HepG2 (cell line): ENCODE results near the gene PANK2. TPM values are rescaled to one million over a fixed set of nuclear protein-coding genes. Genes with fewer than 3 reads are reported as not detected.

ENCODE experiments used
- ATAC-seq: fragments of 200-7000 bp; cut with Tn5 transposase; 3 replicates; pipeline ENCODE4 v1.9.1; 2020; ENCODE audit warnings: mild to moderate bottlenecking, moderate library complexity
- BruUV-seq: library from RNA; stranded (reverse); fragments of 400-500 nt; replicated peaks from 2 replicates; lab custom pipeline; 2021; lab: Mats Ljungman, UMichigan
- CTCF ChIA-PET: fragments of 300-600 bp; formaldehyde crosslinking; extraction: SDS; loops from one replicate; lab custom pipeline; 2021; ENCODE audit warnings: low total read pairs, inconsistent platforms, low intra/inter-chr PET ratio; lab: Yijun Ruan, JAX
- POLR2A ChIA-PET: fragments of 350-600 bp; sonication (Branson Sonifier 250); formaldehyde crosslinking; loops from one replicate; lab custom pipeline; 2020; ENCODE audit warnings: antibody characterized with exemption, inconsistent platforms; lab: Yijun Ruan, JAX
- DNase-seq: peaks from one replicate; pipeline ENCODE4 v3.0.0-alpha.2; 2015; ENCODE audit warnings: low spot score
- FAIRE-seq: peaks from 3 replicates; lab custom pipeline; 2011; peaks lifted over from hg19 to GRCh38; lab: Jason Lieb, UNC
- H2AFZ ChIP-seq: one replicate; pipeline ENCODE4 v1.6.1; 2011; ENCODE audit warnings: low read length, inconsistent platforms
- H3K27ac ChIP-seq: fragments of 300-600 bp; 3 replicates; pipeline ENCODE4 v1.8.0; 2011; ENCODE audit warnings: mixed run types, mild to moderate bottlenecking, mixed read lengths, low read length, inconsistent platforms; ENCODE audit not compliant: insufficient read depth; ENCODE audit errors: extremely low read length
- H3K27me3 ChIP-seq, 2 experiments: fragments of 200-600 bp in 1 of 2; 2 replicates in 1 of 2; 3 replicates in 1 of 2; pipeline versions ENCODE4 v1.6.0 to v1.8.0; 2011; ENCODE audit warnings: low read length in 2 of 2, mild to moderate bottlenecking in 2 of 2, moderate library complexity in 2 of 2, inconsistent platforms in 1 of 2; ENCODE audit not compliant: insufficient read depth in 2 of 2, control insufficient read depth in 1 of 2
- H3K36me3 ChIP-seq, 2 experiments: fragments of 200-600 bp in 1 of 2; replicated peaks in 1 of 2; 2 replicates in 1 of 2; 3 replicates in 1 of 2; pipeline versions ENCODE4 v1.5.1 to v1.8.0; 2011; ENCODE audit warnings: low read length in 2 of 2, inconsistent platforms in 1 of 2; ENCODE audit not compliant: insufficient read depth in 2 of 2, control insufficient read depth in 1 of 2
- H3K4me1 ChIP-seq: 2 replicates; pipeline ENCODE4 v1.5.1; 2012; ENCODE audit warnings: low read length, inconsistent platforms; ENCODE audit not compliant: insufficient read depth
- H3K4me2 ChIP-seq: 2 replicates; pipeline ENCODE4 v1.6.0; 2011; ENCODE audit warnings: low read depth, low read length, inconsistent platforms
- H3K4me3 ChIP-seq, 3 experiments: fragments of 200-600 bp in 1 of 3; sonication (generic), shearing (Covaris generic) in 1 of 3; replicated peaks in 1 of 3; 2 replicates each; pipeline ENCODE4 v1.5.1; 2011 to 2016; ENCODE audit warnings: low read length in 3 of 3, inconsistent platforms in 2 of 3, low read depth in 2 of 3, mild to moderate bottlenecking in 2 of 3, control low read depth in 1 of 3, mixed read lengths in 1 of 3; ENCODE audit not compliant: insufficient read depth in 1 of 3
- H3K79me2 ChIP-seq: one replicate; pipeline ENCODE4 v1.6.1; 2011; ENCODE audit warnings: low read length, inconsistent platforms; ENCODE audit not compliant: insufficient read depth
- H3K9ac ChIP-seq: 2 replicates; pipeline ENCODE4 v1.6.0; 2011; ENCODE audit warnings: mild to moderate bottlenecking, low read depth, low read length, inconsistent platforms; ENCODE audit not compliant: insufficient read depth
- H3K9me3 ChIP-seq: 2 replicates; pipeline ENCODE4 v1.5.1; 2012; ENCODE audit warnings: mild to moderate bottlenecking, low read length
- H4K20me1 ChIP-seq: 2 replicates; pipeline ENCODE4 v1.6.0; 2011; ENCODE audit warnings: inconsistent platforms, mild to moderate bottlenecking, low read length, moderate library complexity; ENCODE audit not compliant: insufficient read depth
- CREM ChIP-seq, 2 experiments: sonication (generic) in 1 of 2; formaldehyde crosslinking in 1 of 2; IDR thresholded peaks; 2 replicates each; pipeline versions ENCODE4 v1.4.0 to v1.6.1; 2016 to 2020; ENCODE audit warnings: antibody characterized with exemption in 1 of 2, mild to moderate bottlenecking in 1 of 2, missing genetic modification reagents in 1 of 2
- ERF ChIP-seq: IDR thresholded peaks from 2 replicates; pipeline ENCODE4 v1.6.1; 2018; ENCODE audit warnings: missing biosample characterization, missing genetic modification reagents
- FOXC1 ChIP-seq: sonication (generic); formaldehyde crosslinking; IDR thresholded peaks from 2 replicates; pipeline ENCODE4 v1.8.0; 2022; ENCODE audit warnings: mild to moderate bottlenecking, missing genetic modification reagents, borderline replicate concordance
- GATAD1 ChIP-seq: IDR thresholded peaks from 2 replicates; pipeline ENCODE4 v1.6.1; 2016; ENCODE audit warnings: missing genetic modification reagents, missing compliant biosample characterization
- KDM5B ChIP-seq: sonication (generic); formaldehyde crosslinking; IDR thresholded peaks from 2 replicates; pipeline ENCODE4 v1.4.0; 2020; ENCODE audit warnings: missing genetic modification reagents, mild to moderate bottlenecking, borderline replicate concordance
- KLF11 ChIP-seq: IDR thresholded peaks from 2 replicates; pipeline ENCODE4 v1.6.1; 2016; ENCODE audit warnings: missing compliant biosample characterization
- NFKB2 ChIP-seq: sonication (generic); formaldehyde crosslinking; IDR thresholded peaks from 2 replicates; pipeline ENCODE4 v1.4.0; 2020; ENCODE audit warnings: missing genetic modification reagents, borderline replicate concordance
- ZFP36L1 ChIP-seq: sonication (generic); formaldehyde crosslinking; IDR thresholded peaks from 2 replicates; pipeline ENCODE4 v1.8.0; 2022; ENCODE audit warnings: mild to moderate bottlenecking, missing genetic modification reagents, moderate library complexity
- ZNF33A ChIP-seq: sonication (generic); formaldehyde crosslinking; IDR thresholded peaks from 2 replicates; pipeline ENCODE4 v1.5.1; 2020; ENCODE audit warnings: missing genetic modification reagents, mild to moderate bottlenecking, moderate library complexity, borderline replicate concordance
- ZNF569 ChIP-seq: sonication (generic); formaldehyde crosslinking; IDR thresholded peaks from 2 replicates; pipeline ENCODE4 v1.5.0; 2020; ENCODE audit warnings: mild to moderate bottlenecking, missing genetic modification reagents, moderate library complexity, borderline replicate concordance
- WGBS: methylation state at CpG from one replicate; pipeline ENCODE4 v1.1.6; 2017; ENCODE audit warnings: low lambda C conversion rate; 5-methylcytosine and 5-hydroxymethylcytosine counted together
- in situ Hi-C: cut with HindIII; loops from 2 replicates; pipeline ENCODE4 v1.10.0; 2017; ENCODE audit warnings: low pct_unique_long_range_greater_than_20kb; ENCODE audit not compliant: extremely low pct_ligation_motif_present
- intact Hi-C: fragments of 100-400 bp; cut with micrococcal nuclease; formaldehyde crosslinking; loops from one replicate; pipeline ENCODE4 v1.10.0; 2022; ENCODE audit not compliant: unreplicated experiment
- polyA plus RNA-seq, 8 experiments: library from polyadenylated mRNA; depleted of rRNA in 3 of 8; stranded (reverse) in 7 of 8; unstranded in 1 of 8; fragments of >200 nt; fragmentation: Illumina TruSeq in 4 of 8; extraction: Trizol in 4 of 8; gene quantifications; 2 replicates each; pipeline versions ENCODE4 v1.2.1 to v1.2.3, GENCODE V29; 2011 to 2016; ENCODE audit warnings: low read depth in 4 of 8, missing spikeins in 1 of 8, mixed read lengths in 1 of 8; ENCODE audit not compliant: insufficient read depth in 1 of 8
- total RNA-seq, 5 experiments: library from RNA; depleted of rRNA; stranded (reverse); fragments of >200 nt; fragmentation: Illumina TruSeq; extraction: Trizol; gene quantifications; 2 replicates each; pipeline ENCODE4 v1.2.3, GENCODE V29; 2016; ENCODE audit warnings: low read depth in 1 of 5
- TF ChIP-seq, protein P1 (sequence below): sonication (generic); formaldehyde crosslinking; IDR thresholded peaks from 2 replicates; pipeline ENCODE4 v1.4.0; 2020; ENCODE audit warnings: mild to moderate bottlenecking, missing genetic modification reagents
- TF ChIP-seq, protein P2 (sequence below): fragments of 450-650 bp; IDR thresholded peaks from 2 replicates; pipeline ENCODE4 v1.6.1; 2017
- TF ChIP-seq, protein P3 (sequence below): sonication (generic); formaldehyde crosslinking; IDR thresholded peaks from 2 replicates; pipeline ENCODE4 v1.8.0; 2022; ENCODE audit warnings: mild to moderate bottlenecking, missing genetic modification reagents, borderline replicate concordance
- TF ChIP-seq, protein P4 (sequence below): sonication (generic); formaldehyde crosslinking; IDR thresholded peaks from 2 replicates; pipeline ENCODE4 v1.5.1; 2020; ENCODE audit warnings: mild to moderate bottlenecking, missing genetic modification reagents
- TF ChIP-seq, protein P5 (sequence below): sonication (generic); formaldehyde crosslinking; IDR thresholded peaks from 2 replicates; pipeline ENCODE4 v1.5.0; 2020; ENCODE audit warnings: mild to moderate bottlenecking, missing genetic modification reagents

The PANK2 gene
- total and polyA plus RNA-seq, 2 of the 13 experiments (the other 11 are each of a cell fraction or from before 2014, with no cell fraction given): 39.2 to 123 TPM

DNA sequence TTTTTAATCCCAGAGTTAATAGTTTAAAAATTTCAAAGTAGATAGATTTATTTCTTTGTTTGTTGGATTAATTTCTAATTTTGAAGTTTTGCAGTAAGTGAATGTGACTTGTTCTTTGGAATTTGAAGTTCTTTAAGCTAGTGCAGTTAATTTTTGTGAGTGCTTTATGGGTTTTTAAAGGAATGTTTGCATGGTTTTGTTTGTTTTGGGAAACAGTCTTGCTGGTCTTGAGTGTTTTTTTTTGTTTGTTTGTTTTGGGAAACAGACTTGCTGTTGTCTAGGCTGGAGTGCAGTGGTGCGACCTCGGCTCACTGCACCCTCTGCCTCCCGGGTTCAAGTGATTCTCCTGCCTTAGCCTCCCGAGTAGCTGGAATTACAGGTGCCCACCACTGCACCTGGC, 9.5 kb downstream of the PANK2 start:
- no peak overlapping the region for H3K9ac ChIP-seq
- FAIRE-seq (no peak), DNase-seq (no peak), ATAC-seq (no peak)
- H2AFZ ChIP-seq: no peak overlapping the region
- no peaks in the 10 kb centered on the region for H3K9me3 ChIP-seq
- CTCF ChIA-PET: no interaction called here
- peaks cover 99% of the 10 kb centered on the region for H3K79me2 ChIP-seq
- intact Hi-C loops (no loop called here), in situ Hi-C loops (no loop called here)
- peak overlapping the region; percentile 2; the same call in 1 of the 2 replicates for H3K4me2 ChIP-seq
- POLR2A ChIA-PET: no interaction called here
- peaks cover 96% of the 10 kb centered on the region for H4K20me1 ChIP-seq
- peaks cover 5 to 38% of the 10 kb centered on the region in 2 experiments for H3K36me3 ChIP-seq
- 54% methylated on average over 4 of the region's 4 CpGs for WGBS
- no TSS peak for BruUV-seq
- H3K4me1 ChIP-seq: peaks cover 95% of the 10 kb centered on the region
- no peaks in the 10 kb centered on the region for H3K27me3 ChIP-seq
- H3K27ac ChIP-seq: peak overlapping the region; percentile 6
- no peak overlapping the region for H3K4me3 ChIP-seq
- TF ChIP-seq, protein P1, sequence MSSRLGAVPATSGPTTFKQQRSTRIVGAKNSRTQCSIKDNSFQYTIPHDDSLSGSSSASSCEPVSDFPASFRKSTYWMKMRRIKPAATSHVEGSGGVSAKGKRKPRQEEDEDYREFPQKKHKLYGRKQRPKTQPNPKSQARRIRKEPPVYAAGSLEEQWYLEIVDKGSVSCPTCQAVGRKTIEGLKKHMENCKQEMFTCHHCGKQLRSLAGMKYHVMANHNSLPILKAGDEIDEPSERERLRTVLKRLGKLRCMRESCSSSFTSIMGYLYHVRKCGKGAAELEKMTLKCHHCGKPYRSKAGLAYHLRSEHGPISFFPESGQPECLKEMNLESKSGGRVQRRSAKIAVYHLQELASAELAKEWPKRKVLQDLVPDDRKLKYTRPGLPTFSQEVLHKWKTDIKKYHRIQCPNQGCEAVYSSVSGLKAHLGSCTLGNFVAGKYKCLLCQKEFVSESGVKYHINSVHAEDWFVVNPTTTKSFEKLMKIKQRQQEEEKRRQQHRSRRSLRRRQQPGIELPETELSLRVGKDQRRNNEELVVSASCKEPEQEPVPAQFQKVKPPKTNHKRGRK (CRISPR knock-in tag): no peak
- TF ChIP-seq, protein P2, sequence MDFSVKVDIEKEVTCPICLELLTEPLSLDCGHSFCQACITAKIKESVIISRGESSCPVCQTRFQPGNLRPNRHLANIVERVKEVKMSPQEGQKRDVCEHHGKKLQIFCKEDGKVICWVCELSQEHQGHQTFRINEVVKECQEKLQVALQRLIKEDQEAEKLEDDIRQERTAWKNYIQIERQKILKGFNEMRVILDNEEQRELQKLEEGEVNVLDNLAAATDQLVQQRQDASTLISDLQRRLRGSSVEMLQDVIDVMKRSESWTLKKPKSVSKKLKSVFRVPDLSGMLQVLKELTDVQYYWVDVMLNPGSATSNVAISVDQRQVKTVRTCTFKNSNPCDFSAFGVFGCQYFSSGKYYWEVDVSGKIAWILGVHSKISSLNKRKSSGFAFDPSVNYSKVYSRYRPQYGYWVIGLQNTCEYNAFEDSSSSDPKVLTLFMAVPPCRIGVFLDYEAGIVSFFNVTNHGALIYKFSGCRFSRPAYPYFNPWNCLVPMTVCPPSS: no peak
- TF ChIP-seq ZNF569 (CRISPR knock-in tag) (no peak), KLF11 (no peak), NFKB2 (CRISPR knock-in tag) (no peak), FOXC1 (CRISPR knock-in tag) (no peak), ERF (CRISPR knock-in tag) (no peak), KDM5B (CRISPR knock-in tag) (no peak), ZFP36L1 (CRISPR knock-in tag) (no peak), ZNF33A (CRISPR knock-in tag) (no peak), GATAD1 (no peak), CREM (IDR thresholded peaks at IDR 0.05) (no peak), CREM (CRISPR knock-in tag; IDR thresholded peaks at IDR 0.05) (no peak)
- TF ChIP-seq, protein P3, sequence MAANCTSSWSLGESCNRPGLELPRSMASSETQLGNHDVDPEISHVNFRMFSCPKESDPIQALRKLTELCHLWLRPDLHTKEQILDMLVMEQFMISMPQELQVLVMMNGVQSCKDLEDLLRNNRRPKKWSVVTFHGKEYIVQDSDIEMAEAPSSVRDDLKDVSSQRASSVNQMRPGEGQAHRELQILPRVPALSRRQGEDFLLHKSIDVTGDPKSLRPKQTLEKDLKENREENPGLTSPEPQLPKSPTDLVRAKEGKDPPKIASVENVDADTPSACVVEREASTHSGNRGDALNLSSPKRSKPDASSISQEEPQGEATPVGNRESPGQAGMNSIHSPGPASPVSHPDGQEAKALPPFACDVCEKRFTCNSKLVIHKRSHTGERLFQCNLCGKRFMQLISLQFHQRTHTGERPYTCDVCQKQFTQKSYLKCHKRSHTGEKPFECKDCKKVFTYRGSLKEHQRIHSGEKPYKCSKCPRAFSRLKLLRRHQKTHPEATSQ: no peak
- TF ChIP-seq, protein P4, sequence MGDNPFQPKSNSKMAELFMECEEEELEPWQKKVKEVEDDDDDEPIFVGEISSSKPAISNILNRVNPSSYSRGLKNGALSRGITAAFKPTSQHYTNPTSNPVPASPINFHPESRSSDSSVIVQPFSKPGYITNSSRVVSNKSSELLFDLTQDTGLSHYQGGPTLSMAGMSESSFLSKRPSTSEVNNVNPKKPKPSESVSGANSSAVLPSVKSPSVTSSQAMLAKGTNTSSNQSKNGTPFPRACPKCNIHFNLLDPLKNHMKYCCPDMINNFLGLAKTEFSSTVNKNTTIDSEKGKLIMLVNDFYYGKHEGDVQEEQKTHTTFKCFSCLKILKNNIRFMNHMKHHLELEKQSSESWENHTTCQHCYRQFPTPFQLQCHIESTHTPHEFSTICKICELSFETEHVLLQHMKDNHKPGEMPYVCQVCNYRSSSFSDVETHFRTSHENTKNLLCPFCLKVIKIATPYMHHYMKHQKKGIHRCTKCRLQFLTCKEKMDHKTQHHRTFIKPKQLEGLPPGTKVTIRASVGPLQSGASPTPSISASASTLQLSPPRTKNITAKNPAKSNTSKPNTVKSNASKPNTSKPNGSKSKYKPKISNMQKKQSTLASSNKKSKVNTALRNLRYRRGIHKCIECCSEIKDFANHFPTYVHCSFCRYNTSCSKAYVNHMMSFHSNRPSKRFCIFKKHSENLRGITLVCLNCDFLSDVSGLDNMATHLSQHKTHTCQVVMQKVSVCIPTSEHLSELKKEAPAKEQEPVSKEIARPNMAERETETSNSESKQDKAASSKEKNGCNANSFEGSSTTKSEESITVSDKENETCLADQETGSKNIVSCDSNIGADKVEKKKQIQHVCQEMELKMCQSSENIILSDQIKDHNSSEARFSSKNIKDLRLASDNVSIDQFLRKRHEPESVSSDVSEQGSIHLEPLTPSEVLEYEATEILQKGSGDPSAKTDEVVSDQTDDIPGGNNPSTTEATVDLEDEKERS (CRISPR knock-in tag): no peak
- TF ChIP-seq, protein P5, sequence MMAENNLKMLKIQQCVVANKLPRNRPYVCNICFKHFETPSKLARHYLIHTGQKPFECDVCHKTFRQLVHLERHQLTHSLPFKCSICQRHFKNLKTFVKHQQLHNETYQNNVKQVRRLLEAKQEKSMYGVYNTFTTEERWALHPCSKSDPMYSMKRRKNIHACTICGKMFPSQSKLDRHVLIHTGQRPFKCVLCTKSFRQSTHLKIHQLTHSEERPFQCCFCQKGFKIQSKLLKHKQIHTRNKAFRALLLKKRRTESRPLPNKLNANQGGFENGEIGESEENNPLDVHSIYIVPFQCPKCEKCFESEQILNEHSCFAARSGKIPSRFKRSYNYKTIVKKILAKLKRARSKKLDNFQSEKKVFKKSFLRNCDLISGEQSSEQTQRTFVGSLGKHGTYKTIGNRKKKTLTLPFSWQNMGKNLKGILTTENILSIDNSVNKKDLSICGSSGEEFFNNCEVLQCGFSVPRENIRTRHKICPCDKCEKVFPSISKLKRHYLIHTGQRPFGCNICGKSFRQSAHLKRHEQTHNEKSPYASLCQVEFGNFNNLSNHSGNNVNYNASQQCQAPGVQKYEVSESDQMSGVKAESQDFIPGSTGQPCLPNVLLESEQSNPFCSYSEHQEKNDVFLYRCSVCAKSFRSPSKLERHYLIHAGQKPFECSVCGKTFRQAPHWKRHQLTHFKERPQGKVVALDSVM: peak; percentile 67; the same call in 1 of the 2 replicates
